Measurements from ENCODE around the gene PUM2. TPM values are rescaled to one million over a fixed set of nuclear protein-coding genes. Genes with fewer than 3 reads are reported as not detected.

Gene PUM2
- total and polyA plus RNA-seq, 2 of the 8 experiments (the other 6 are each of a cell fraction or from before 2014, with no cell fraction given) = 46.6 to 114 TPM

DNA sequence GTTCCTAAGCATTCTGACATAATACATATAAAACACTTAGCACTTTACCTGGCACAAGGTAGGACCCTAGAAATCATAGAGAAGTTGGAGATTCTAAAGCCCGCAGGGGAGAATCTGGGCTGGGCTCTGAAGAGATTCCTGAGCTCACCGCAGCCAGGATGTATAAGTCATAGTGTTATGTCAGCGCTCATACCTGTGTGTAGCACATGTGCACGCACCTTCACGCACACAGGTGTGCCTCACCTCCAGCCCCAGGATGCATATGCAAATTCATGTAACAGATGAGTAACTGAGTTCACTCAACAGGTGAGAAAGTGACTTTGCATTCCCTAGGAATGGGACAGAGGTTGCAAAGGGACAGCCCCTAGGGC is 117.8 kb downstream of the PUM2 start:
- peaks cover 4 to 13% (median 6%) of the 10 kb centered on the region in 4 experiments for H3K4me1 ChIP-seq (replicated peaks in 1 of 4; ENCODE audit: control insufficient read depth in 3 of 4, insufficient read depth in 4 of 4, low read length in 3 of 4)
- H4K8ac ChIP-seq (ENCODE audit: extremely low read depth, insufficient read depth, low read length) = no peak overlapping the region
- H3K27ac ChIP-seq (ENCODE audit: low read depth, low read length) = no peak overlapping the region
- H3K4me2 ChIP-seq (ENCODE audit: insufficient read depth in 1 of 2, low read depth in 2 of 2, low read length in 2 of 2) = no peak overlapping the region
- H3K56ac ChIP-seq (replicated peaks; ENCODE audit: insufficient read length, low read depth, low read length) = no peak overlapping the region
- no peak overlapping the region for H2BK5ac ChIP-seq (ENCODE audit: low read depth, low read length)
- H3K9ac ChIP-seq (replicated peaks in 1 of 4; ENCODE audit: extremely low read depth in 1 of 4, low read depth in 3 of 4, low read length in 3 of 4) = no peak overlapping the region
- H4K5ac ChIP-seq (ENCODE audit: insufficient read length, low read depth, low read length) = no peak overlapping the region
- CTCF ChIA-PET (ENCODE audit: partially characterized antibody) = interaction anchor here (0.6 to 6.8 kb wide), 14 partner anchors 10 to 277 kb away, joined by 3 to 63 read pairs (median 5); no protein-coding TSS in a partner anchor
- no peak overlapping the region for H3K4ac ChIP-seq (replicated peaks; ENCODE audit: insufficient read length, low read depth, low read length)
- no peaks in the 10 kb centered on the region; the same call in 1 of the 2 replicates for H3K23me2 ChIP-seq (ENCODE audit: low read depth, low read length)
- H3K27me3 ChIP-seq (replicated peaks in 1 of 4; ENCODE audit: control insufficient read depth in 3 of 4, extremely low read depth in 1 of 4, insufficient read depth in 3 of 4, low read length in 3 of 4) = no peaks in the 10 kb centered on the region; a peak in 1 of 7 replicates
- no peak overlapping the region for H3K4me3 ChIP-seq (ENCODE audit: extremely low read depth in 1 of 4, insufficient read depth in 2 of 4, low read depth in 3 of 4, low read length in 4 of 4)
- H3K79me1 ChIP-seq (ENCODE audit: low read depth, low read length) = no peaks in the 10 kb centered on the region
- peaks cover 0 to 2% of the 10 kb centered on the region in 2 experiments for H4K20me1 ChIP-seq (replicated peaks in 1 of 2; ENCODE audit: control insufficient read depth in 1 of 2, insufficient read depth in 2 of 2, low read length in 2 of 2)
- H3K18ac ChIP-seq (ENCODE audit: extremely low read depth, low read length) = no peak overlapping the region
- H2BK20ac ChIP-seq (ENCODE audit: low read length) = no peak overlapping the region
- no peak overlapping the region for H3K14ac ChIP-seq (ENCODE audit: insufficient read length)
- POLR2A ChIA-PET (ENCODE audit: partially characterized antibody) = interaction anchor here (0.5 to 2.1 kb wide), 5 partner anchors 9 to 215 kb away, joined by 3 to 7 read pairs (median 4); partner anchors contain the start of gene RHOB
- no peaks in the 10 kb centered on the region for H3K79me2 ChIP-seq (ENCODE audit: control insufficient read depth in 1 of 2, insufficient read depth in 2 of 2, low read length in 2 of 2)
- WGBS, 2 experiments (ENCODE audit: extremely low coverage in 1 of 2, insufficient coverage in 1 of 2, insufficient read length in 1 of 2, insufficient replicate concordance in 2 of 2, low coverage in 1 of 2, low lambda C conversion rate in 2 of 2, missing lambda C conversion rate in 1 of 2) = 93% methylated on average over 5 of the region's 5 CpGs; no CpG with 5 or more reads in 1 of the 2 experiments
- no peaks in the 10 kb centered on the region for H3K36me3 ChIP-seq (ENCODE audit: control insufficient read depth in 2 of 4, insufficient read depth in 4 of 4, low read length in 3 of 4)
- no peak overlapping the region for H3K23ac ChIP-seq (ENCODE audit: insufficient read length)
- H2BK120ac ChIP-seq (replicated peaks; ENCODE audit: low read depth, low read length) = no peak overlapping the region
- H3K9me3 ChIP-seq (ENCODE audit: insufficient read depth in 2 of 2, low read depth in 1 of 2, low read length in 1 of 2) = no peaks in the 10 kb centered on the region
- no peak for FAIRE-seq
- peak in 1 of 2 experiments; percentile 31 for DNase-seq (ENCODE audit: low read depth in 1 of 2, low spot score in 2 of 2)
- no peak overlapping the region for H2BK12ac ChIP-seq (ENCODE audit: low read depth, low read length)
- H2AFZ ChIP-seq (ENCODE audit: low read length) = no peak overlapping the region
- peak overlapping the region; percentile 57 for H4K91ac ChIP-seq (replicated peaks; ENCODE audit: insufficient read length, low read length)
- no peak overlapping the region for H2AK5ac ChIP-seq (ENCODE audit: low read depth, low read length)
- no peak overlapping the region for H2BK15ac ChIP-seq (ENCODE audit: low read length)
- TF ChIP-seq GABPA (IDR thresholded peaks at IDR 0.05; ENCODE audit: borderline replicate concordance, insufficient read depth, low read length) (no peak), SRF (IDR thresholded peaks at IDR 0.05; ENCODE audit: low read depth, low read length) (no peak), NANOG (IDR thresholded peaks at IDR 0.05; ENCODE audit: insufficient read depth, low read depth, low read length, poor library complexity, severe bottlenecking) (no peak), BCL11A (IDR thresholded peaks at IDR 0.05; ENCODE audit: low read depth in 2 of 2, low read length in 2 of 2) (no peak), CTCF (IDR thresholded peaks at IDR 0.05; ENCODE audit: control extremely low read depth in 1 of 3, insufficient read depth in 1 of 3, low read depth in 1 of 3, low read length in 3 of 3) (no peak), RAD21 (IDR thresholded peaks at IDR 0.05 in 1 of 2, conservative IDR thresholded peaks at IDR 0.05 in 1 of 2; ENCODE audit: low read depth in 2 of 2, low read length in 2 of 2) (no peak), EZH2 (IDR thresholded peaks at IDR 0.05; ENCODE audit: low read depth, low read length, severe bottlenecking) (no peak), EGR1 (IDR thresholded peaks at IDR 0.05; ENCODE audit: borderline replicate concordance, low read depth, low read length) (no peak), CHD1 (IDR thresholded peaks at IDR 0.05; ENCODE audit: low read depth, low read length) (no peak)
- TF ChIP-seq, protein P1, sequence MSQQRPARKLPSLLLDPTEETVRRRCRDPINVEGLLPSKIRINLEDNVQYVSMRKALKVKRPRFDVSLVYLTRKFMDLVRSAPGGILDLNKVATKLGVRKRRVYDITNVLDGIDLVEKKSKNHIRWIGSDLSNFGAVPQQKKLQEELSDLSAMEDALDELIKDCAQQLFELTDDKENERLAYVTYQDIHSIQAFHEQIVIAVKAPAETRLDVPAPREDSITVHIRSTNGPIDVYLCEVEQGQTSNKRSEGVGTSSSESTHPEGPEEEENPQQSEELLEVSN (IDR thresholded peaks at IDR 0.05) = no peak

Measured in H1 (cell line).